SH-SY5Y (cell line): ENCODE data around the gene GRIK1.

Experiments
- GATA2 ChIP-seq: IDR thresholded peaks from 2 replicates; pipeline ENCODE4 v1.6.1; 2011; ENCODE audit warnings: mild to moderate bottlenecking, low read depth, low read length
- GATA3 ChIP-seq: IDR thresholded peaks from 2 replicates; pipeline ENCODE4 v1.6.1; 2011; ENCODE audit warnings: low read depth, mild to moderate bottlenecking, low read length, moderate library complexity

GRCh38 chr21:29822064-29822463, 117.7 kb downstream of the GRIK1 start:
- TF ChIP-seq GATA2 (no peak), GATA3 (no peak)
